ENCODE measurements around the gene SLC10A6.

GRCh38 chr4:86848732-86849619 is at the start of gene SLC10A6:
- TF ChIP-seq, protein P1, sequence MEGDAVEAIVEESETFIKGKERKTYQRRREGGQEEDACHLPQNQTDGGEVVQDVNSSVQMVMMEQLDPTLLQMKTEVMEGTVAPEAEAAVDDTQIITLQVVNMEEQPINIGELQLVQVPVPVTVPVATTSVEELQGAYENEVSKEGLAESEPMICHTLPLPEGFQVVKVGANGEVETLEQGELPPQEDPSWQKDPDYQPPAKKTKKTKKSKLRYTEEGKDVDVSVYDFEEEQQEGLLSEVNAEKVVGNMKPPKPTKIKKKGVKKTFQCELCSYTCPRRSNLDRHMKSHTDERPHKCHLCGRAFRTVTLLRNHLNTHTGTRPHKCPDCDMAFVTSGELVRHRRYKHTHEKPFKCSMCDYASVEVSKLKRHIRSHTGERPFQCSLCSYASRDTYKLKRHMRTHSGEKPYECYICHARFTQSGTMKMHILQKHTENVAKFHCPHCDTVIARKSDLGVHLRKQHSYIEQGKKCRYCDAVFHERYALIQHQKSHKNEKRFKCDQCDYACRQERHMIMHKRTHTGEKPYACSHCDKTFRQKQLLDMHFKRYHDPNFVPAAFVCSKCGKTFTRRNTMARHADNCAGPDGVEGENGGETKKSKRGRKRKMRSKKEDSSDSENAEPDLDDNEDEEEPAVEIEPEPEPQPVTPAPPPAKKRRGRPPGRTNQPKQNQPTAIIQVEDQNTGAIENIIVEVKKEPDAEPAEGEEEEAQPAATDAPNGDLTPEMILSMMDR (IDR thresholded peaks at IDR 0.05; ENCODE audit: poor library complexity, severe bottlenecking): no peak
- no peak for TF ChIP-seq POLR2AphosphoS5 (IDR thresholded peaks at IDR 0.05)
- TF ChIP-seq REST (IDR thresholded peaks at IDR 0.05; ENCODE audit: borderline replicate concordance): no peak
- TF ChIP-seq MXI1 (conservative IDR thresholded peaks at IDR 0.05; ENCODE audit: poor library complexity, severe bottlenecking): no peak
- TF ChIP-seq EP300 (conservative IDR thresholded peaks at IDR 0.05; ENCODE audit: poor library complexity, severe bottlenecking): no peak
